HEK293 (cell line): Measurements from ENCODE around the gene EHD3.
A peak's percentile ranks its signal among the peaks of the same experiment; 100 is the strongest.

ENCODE experiments used
- CTCF ChIA-PET: fragments of 350-600 bp; formaldehyde crosslinking; extraction: SDS; loops from one replicate; lab custom pipeline; 2021; ENCODE audit warnings: antibody characterized with exemption; lab: Yijun Ruan, JAX
- POLR2A ChIA-PET: fragments of 300-600 bp; formaldehyde crosslinking; extraction: SDS; loops from one replicate; lab custom pipeline; 2020; ENCODE audit warnings: antibody characterized with exemption, inconsistent platforms; lab: Yijun Ruan, JAX
- H3K27ac ChIP-seq: fragments of 200-500 bp; sonication (Bioruptor generic); 2 replicates; pipeline ENCODE4 v1.5.1; 2014; ENCODE audit warnings: low read depth, low read length, control low read depth, inconsistent platforms; ENCODE audit errors: extremely low read depth
- H3K36me3 ChIP-seq, 2 experiments: fragments of 200-500 bp in 1 of 2; sonication (Bioruptor generic) in 1 of 2; 1 replicate in 1 of 2; 2 replicates in 1 of 2; pipeline ENCODE4 v1.5.1; 2014 to 2017; ENCODE audit warnings: inconsistent platforms in 2 of 2, low read length in 2 of 2; ENCODE audit not compliant: control insufficient read depth in 2 of 2, insufficient read depth in 1 of 2
- H3K4me1 ChIP-seq: fragments of 200-500 bp; sonication (Bioruptor generic); 2 replicates; pipeline ENCODE4 v1.5.1; 2014; ENCODE audit warnings: mild to moderate bottlenecking, low read length, inconsistent platforms; ENCODE audit not compliant: control insufficient read depth, insufficient read depth
- H3K4me3 ChIP-seq: 2 replicates; pipeline ENCODE4 v1.5.1; 2011; ENCODE audit warnings: low read depth, mild to moderate bottlenecking, control low read depth, low read length, moderate library complexity
- H3K9me3 ChIP-seq: fragments of 200-500 bp; sonication (Bioruptor generic); 2 replicates; pipeline ENCODE4 v1.5.1; 2014; ENCODE audit warnings: low read depth, low read length, inconsistent platforms; ENCODE audit not compliant: control insufficient read depth, insufficient read depth
- MEIS1 ChIP-seq: sonication (generic); formaldehyde crosslinking; IDR thresholded peaks from 2 replicates; pipeline ENCODE4 v1.8.1; 2022; ENCODE audit warnings: missing genetic modification reagents, mild to moderate bottlenecking, borderline replicate concordance
- MZF1 ChIP-seq: fragments of 450-650 bp; formaldehyde crosslinking; IDR thresholded peaks from 2 replicates; pipeline ENCODE4 v1.5.1; 2017; ENCODE audit warnings: missing biosample characterization, missing genetic modification characterization, borderline replicate concordance
- RBAK ChIP-seq: fragments of 450-650 bp; formaldehyde crosslinking; IDR thresholded peaks from 2 replicates; pipeline ENCODE4 v1.5.1; 2016; ENCODE audit warnings: missing biosample characterization, missing genetic modification characterization
- ZBTB44 ChIP-seq: fragments of 450-650 bp; IDR thresholded peaks from 2 replicates; pipeline ENCODE4 v1.5.1; 2018; ENCODE audit warnings: missing biosample characterization, mild to moderate bottlenecking, missing genetic modification characterization
- ZFP41 ChIP-seq: fragments of 450-650 bp; formaldehyde crosslinking; IDR thresholded peaks from 2 replicates; pipeline ENCODE4 v1.5.1; 2016; ENCODE audit warnings: missing biosample characterization, missing genetic modification characterization, borderline replicate concordance
- ZNF114 ChIP-seq: fragments of 450-650 bp; formaldehyde crosslinking; IDR thresholded peaks from 2 replicates; pipeline ENCODE4 v1.5.0; 2017; ENCODE audit warnings: missing biosample characterization, missing genetic modification characterization
- ZNF121 ChIP-seq: fragments of 450-650 bp; formaldehyde crosslinking; IDR thresholded peaks from 2 replicates; pipeline ENCODE4 v1.5.1; 2016; ENCODE audit warnings: missing biosample characterization, missing genetic modification characterization
- ZNF2 ChIP-seq: fragments of 450-650 bp; formaldehyde crosslinking; IDR thresholded peaks from 2 replicates; pipeline ENCODE4 v1.5.1; 2016; ENCODE audit warnings: missing biosample characterization, missing genetic modification characterization
- ZNF211 ChIP-seq: fragments of 450-650 bp; formaldehyde crosslinking; IDR thresholded peaks from 2 replicates; pipeline ENCODE4 v1.5.1; 2016; ENCODE audit warnings: low read depth, missing biosample characterization, missing genetic modification characterization
- ZNF214 ChIP-seq: fragments of 450-650 bp; formaldehyde crosslinking; IDR thresholded peaks from 2 replicates; pipeline ENCODE4 v1.5.1; 2017; ENCODE audit warnings: missing biosample characterization, mild to moderate bottlenecking, missing genetic modification characterization, borderline replicate concordance
- ZNF280D ChIP-seq: fragments of 450-650 bp; formaldehyde crosslinking; IDR thresholded peaks from 2 replicates; pipeline ENCODE4 v1.5.1; 2016; ENCODE audit warnings: missing biosample characterization, missing genetic modification characterization
- ZNF37A ChIP-seq: fragments of 450-650 bp; IDR thresholded peaks from 2 replicates; pipeline ENCODE4 v1.5.1; 2018; ENCODE audit warnings: missing biosample characterization, missing genetic modification characterization
- ZNF514 ChIP-seq: fragments of 450-650 bp; formaldehyde crosslinking; IDR thresholded peaks from 2 replicates; pipeline ENCODE4 v1.5.1; 2016; ENCODE audit warnings: missing biosample characterization, missing genetic modification characterization
- ZNF610 ChIP-seq: fragments of 450-650 bp; formaldehyde crosslinking; IDR thresholded peaks from 2 replicates; pipeline ENCODE4 v1.5.1; 2016; ENCODE audit warnings: missing biosample characterization, missing genetic modification characterization, borderline replicate concordance
- ZNF670 ChIP-seq: fragments of 450-650 bp; formaldehyde crosslinking; IDR thresholded peaks from 2 replicates; pipeline ENCODE4 v1.5.1; 2016; ENCODE audit warnings: missing biosample characterization, missing genetic modification characterization, low read depth
- ZNF776 ChIP-seq: fragments of 450-650 bp; formaldehyde crosslinking; IDR thresholded peaks from 2 replicates; pipeline ENCODE4 v1.5.0; 2017; ENCODE audit warnings: missing biosample characterization, missing genetic modification characterization, borderline replicate concordance
- ZSCAN4 ChIP-seq: fragments of 450-650 bp; formaldehyde crosslinking; IDR thresholded peaks from 2 replicates; pipeline ENCODE4 v1.5.1; 2017; ENCODE audit warnings: missing biosample characterization, missing genetic modification characterization
- ZSCAN5A ChIP-seq: fragments of 450-650 bp; formaldehyde crosslinking; IDR thresholded peaks from 2 replicates; pipeline ENCODE4 v1.5.1; 2016; ENCODE audit warnings: missing biosample characterization, missing genetic modification characterization
- TF ChIP-seq, protein P1 (sequence below): fragments of 450-650 bp; formaldehyde crosslinking; optimal IDR thresholded peaks from 2 replicates; pipeline ENCODE3; 2016; ENCODE audit warnings: missing biosample characterization, mild to moderate bottlenecking, missing genetic modification characterization

EHD3 gene

DNA sequence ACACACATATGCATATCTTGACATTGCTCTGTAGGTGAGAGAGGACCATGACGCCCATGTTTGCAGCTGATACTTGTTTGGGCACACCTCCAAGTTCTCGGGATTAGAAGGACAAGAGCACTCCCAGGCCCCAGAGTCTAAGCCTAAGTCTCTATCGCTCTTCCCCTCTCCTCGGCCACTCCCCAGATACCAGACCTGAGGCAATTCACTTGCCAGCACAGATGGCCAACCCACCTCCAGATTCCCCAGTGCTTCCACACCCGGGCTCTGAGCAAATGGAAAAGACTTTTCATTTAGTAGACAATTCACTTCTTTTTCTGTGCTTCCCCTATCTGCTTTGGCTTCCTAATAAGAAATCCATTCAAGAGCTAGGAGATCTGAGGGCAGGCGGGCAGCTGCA lies 32.9 kb downstream of the EHD3 start:
- H3K4me1 ChIP-seq, result no peaks in the 10 kb centered on the region
- no peak overlapping the region for H3K27ac ChIP-seq
- H3K4me3 ChIP-seq, result no peak overlapping the region
- no peaks in the 10 kb centered on the region for H3K9me3 ChIP-seq
- TF ChIP-seq ZSCAN4 (tag by site-specific recombination) (0 out of 2 replicates have a peak, but pooled peaks have one; percentile 26), ZNF114 (tag by site-specific recombination) (no peak)
- POLR2A ChIA-PET, result no interaction called here
- peaks cover 0 to 18% of the 10 kb centered on the region in 2 experiments; a peak in 1 of 3 replicates for H3K36me3 ChIP-seq
- CTCF ChIA-PET, result no interaction called here

DNA sequence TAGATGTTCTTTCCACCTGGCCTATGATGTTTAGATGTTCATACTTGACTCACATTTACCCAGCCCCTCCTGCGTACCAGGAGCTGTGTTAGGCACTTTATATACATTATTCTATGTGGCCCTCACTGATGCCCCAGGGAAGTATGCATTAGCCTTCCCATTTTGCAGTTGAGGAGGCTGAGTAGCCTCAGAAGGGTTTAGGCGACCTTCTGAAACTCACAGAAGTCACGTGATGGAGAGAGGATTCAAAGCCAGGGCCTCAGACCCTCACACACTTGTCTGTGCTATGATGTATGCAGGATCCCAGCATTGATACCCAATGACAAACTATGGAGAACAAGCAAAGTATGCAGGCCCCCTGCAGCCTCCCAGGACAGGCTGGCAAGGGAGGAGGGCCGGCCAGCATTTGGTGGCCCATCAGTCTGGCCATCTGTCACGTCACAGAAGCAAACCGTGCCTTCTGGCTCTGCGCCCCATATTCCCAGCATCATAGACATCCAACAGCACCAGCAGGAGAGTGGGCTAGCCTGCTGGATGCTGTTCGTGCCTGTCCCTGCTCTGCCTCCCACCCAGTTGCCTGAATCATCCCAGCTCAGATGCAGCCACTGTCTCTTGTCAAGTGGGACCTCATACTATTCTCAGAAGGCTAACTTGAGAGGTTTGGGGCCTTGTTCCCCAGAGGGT lies 33.6 kb downstream of the EHD3 start:
- no peaks in the 10 kb centered on the region for H3K4me1 ChIP-seq
- no peak for TF ChIP-seq ZNF514 (tag by site-specific recombination)
- TF ChIP-seq MEIS1 (CRISPR knock-in tag), result no peak
- TF ChIP-seq ZNF670 (tag by site-specific recombination), result no peak
- TF ChIP-seq ZNF121, result no peak
- TF ChIP-seq ZNF37A (tag by site-specific recombination), result no peak
- TF ChIP-seq ZSCAN5A (tag by site-specific recombination), result no peak
- no peak for TF ChIP-seq ZNF211 (tag by site-specific recombination)
- TF ChIP-seq, all 188 proteins: peak for 0
- H3K4me3 ChIP-seq, result no peak overlapping the region
- peaks cover 0 to 13% of the 10 kb centered on the region in 2 experiments; a peak in 1 of 3 replicates for H3K36me3 ChIP-seq
- no peak overlapping the region for H3K27ac ChIP-seq
- H3K9me3 ChIP-seq, result no peaks in the 10 kb centered on the region
- POLR2A ChIA-PET, result no interaction called here
- CTCF ChIA-PET, result no interaction called here

DNA sequence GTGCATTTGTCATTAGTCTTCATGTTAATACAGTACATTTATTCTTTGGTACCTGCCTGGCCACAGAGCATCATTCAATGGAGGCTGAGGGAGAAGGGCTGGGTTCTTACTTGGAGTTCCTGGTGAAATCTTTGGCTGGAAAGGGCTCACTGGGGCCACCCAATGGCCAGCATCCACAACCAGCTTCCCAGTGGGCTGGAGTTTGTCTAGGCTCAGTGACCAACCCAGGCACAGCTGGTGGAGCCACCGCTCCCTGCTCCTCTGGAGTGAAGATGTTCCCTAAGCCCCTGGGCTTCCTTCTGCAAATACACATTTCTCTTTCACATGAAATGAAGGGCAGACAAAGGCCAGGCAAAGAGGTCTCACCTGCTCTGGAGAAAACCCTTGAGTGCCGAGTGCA lies 34.4 kb downstream of the EHD3 start:
- ChIA-PET CTCF (interaction anchor here (2.0 kb wide), 1 partner anchor 35 kb away, joined by 11 read pairs; the partner anchor contains the start of gene EHD3), POLR2A (no interaction called here)
- Histone ChIP-seq H3K36me3 (peaks cover 0 to 13% of the 10 kb centered on the region in 2 experiments; a peak in 1 of 3 replicates), H3K27ac (no peak overlapping the region), H3K4me3 (no peak overlapping the region), H3K4me1 (no peaks in the 10 kb centered on the region), H3K9me3 (no peaks in the 10 kb centered on the region)
- TF ChIP-seq ZNF2 (tag by site-specific recombination), result no peak
- no peak for TF ChIP-seq MZF1 (tag by site-specific recombination)
- no peak for TF ChIP-seq ZNF280D
- TF ChIP-seq ZNF214 (tag by site-specific recombination), result no peak
- TF ChIP-seq RBAK, result no peak
- TF ChIP-seq ZFP41 (tag by site-specific recombination), result no peak
- TF ChIP-seq ZNF610 (tag by site-specific recombination), result no peak
- TF ChIP-seq ZNF776 (tag by site-specific recombination), result no peak
- TF ChIP-seq, protein P1, sequence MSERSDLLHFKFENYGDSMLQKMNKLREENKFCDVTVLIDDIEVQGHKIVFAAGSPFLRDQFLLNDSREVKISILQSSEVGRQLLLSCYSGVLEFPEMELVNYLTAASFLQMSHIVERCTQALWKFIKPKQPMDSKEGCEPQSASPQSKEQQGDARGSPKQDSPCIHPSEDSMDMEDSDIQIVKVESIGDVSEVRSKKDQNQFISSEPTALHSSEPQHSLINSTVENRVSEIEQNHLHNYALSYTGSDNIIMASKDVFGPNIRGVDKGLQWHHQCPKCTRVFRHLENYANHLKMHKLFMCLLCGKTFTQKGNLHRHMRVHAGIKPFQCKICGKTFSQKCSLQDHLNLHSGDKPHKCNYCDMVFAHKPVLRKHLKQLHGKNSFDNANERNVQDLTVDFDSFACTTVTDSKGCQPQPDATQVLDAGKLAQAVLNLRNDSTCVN (tag by site-specific recombination), result no peak
- no peak for TF ChIP-seq ZBTB44 (tag by site-specific recombination)
